VCaP (cell line): Measurements from ENCODE around the gene ADAMTS15.

ENCODE experiments used
- H3K27ac ChIP-seq: fragments of 450-650 bp; 2 replicates; pipeline ENCODE4 v1.5.1; 2017
- TF ChIP-seq, protein P1 (sequence below): fragments of 450-650 bp; conservative IDR thresholded peaks from 2 replicates; pipeline ENCODE4 v1.5.1; 2017; ENCODE audit warnings: mild to moderate bottlenecking, moderate library complexity

ADAMTS15 gene

DNA sequence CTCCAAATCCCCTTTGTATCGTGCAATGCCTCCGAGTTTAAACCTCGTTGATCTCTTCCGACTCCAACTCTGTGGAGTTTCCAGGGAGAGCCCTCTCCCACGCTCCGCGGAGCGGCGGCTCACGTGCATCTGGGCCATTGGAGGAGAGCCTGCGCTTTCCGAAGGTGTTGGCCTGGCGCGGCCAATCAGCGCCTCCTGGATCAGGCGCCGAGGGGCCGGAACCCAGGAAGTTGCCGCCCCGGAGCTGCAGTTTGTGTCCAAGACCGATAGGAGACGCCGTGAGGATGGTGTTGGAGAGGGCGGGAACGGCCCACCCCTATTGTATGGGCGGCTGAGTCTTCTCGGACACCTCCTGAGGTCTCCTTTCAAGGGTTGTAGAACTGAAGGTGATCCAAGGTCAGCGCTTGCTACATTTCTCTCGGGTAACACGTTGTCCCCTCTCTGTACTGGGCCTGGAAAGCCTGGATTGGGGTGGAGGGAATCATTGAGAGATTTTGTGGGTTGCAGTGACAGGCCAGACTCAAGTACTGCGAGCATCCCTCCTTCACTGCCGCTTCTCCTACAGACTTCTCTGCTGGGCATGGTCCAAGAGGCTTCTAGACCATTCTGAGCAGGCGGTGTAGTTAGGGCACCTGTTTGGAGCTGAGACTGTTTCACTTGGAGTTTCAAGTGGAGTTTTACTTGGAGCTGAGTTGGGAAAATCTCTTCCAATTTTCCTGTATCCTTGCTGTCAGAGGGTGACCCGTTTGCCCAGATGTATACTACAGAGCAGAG is 1.7 kb downstream of the ADAMTS15 start:
- TF ChIP-seq, protein P1, sequence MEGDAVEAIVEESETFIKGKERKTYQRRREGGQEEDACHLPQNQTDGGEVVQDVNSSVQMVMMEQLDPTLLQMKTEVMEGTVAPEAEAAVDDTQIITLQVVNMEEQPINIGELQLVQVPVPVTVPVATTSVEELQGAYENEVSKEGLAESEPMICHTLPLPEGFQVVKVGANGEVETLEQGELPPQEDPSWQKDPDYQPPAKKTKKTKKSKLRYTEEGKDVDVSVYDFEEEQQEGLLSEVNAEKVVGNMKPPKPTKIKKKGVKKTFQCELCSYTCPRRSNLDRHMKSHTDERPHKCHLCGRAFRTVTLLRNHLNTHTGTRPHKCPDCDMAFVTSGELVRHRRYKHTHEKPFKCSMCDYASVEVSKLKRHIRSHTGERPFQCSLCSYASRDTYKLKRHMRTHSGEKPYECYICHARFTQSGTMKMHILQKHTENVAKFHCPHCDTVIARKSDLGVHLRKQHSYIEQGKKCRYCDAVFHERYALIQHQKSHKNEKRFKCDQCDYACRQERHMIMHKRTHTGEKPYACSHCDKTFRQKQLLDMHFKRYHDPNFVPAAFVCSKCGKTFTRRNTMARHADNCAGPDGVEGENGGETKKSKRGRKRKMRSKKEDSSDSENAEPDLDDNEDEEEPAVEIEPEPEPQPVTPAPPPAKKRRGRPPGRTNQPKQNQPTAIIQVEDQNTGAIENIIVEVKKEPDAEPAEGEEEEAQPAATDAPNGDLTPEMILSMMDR: no peak
- H3K27ac ChIP-seq: no peak overlapping the region

- TF ChIP-seq, protein P1: no peak
These were observed 3.0 kb downstream of the ADAMTS15 start for GRCh38 chr11:130451231-130452019.

DNA sequence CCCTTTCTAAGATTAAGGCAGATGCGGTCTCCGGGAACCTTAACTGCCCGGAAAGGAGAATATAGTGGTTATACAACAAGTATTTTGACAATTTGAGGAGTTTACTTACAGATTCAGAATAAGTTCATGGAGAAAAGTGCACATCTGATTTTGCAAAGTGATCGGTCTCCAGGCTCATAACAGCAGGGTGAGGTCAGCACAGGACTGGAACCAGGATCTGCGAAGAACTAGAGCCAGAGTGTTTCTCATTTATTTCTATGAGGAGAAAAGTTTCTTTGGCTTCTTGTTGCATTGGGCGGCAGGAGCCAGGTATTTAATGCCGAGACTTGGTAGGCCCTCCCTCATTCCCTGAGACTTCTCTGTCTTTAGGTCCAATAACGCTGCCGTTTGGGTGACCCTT is 3.7 kb downstream of the ADAMTS15 start:
- no peak overlapping the region for H3K27ac ChIP-seq
- TF ChIP-seq, protein P1: no peak

More at GRCh38 chr11:130451231-130452019, 3.0 kb downstream of the ADAMTS15 start:
- H3K27ac ChIP-seq: no peak overlapping the region

- no peak overlapping the region for H3K27ac ChIP-seq
- TF ChIP-seq, protein P1: no peak
These were observed 4.5 kb downstream of the ADAMTS15 start for GRCh38 chr11:130452940-130453339.

- TF ChIP-seq, protein P1: no peak
- H3K27ac ChIP-seq: no peak overlapping the region
These were observed 6.2 kb downstream of the ADAMTS15 start for GRCh38 chr11:130454491-130455252.

GRCh38 chr11:130455483-130456127 is 7.2 kb downstream of the ADAMTS15 start:
- no peak overlapping the region for H3K27ac ChIP-seq
- TF ChIP-seq, protein P1: no peak
